Ecto neural progenitor cell (in vitro differentiated cells): Measurements from ENCODE around the gene PARP11.

Experiments used
- DNase-seq: peaks from one replicate; pipeline ENCODE4 v3.0.0-alpha.2; 2018; ENCODE audit warnings: low spot score

Gene PARP11

GRCh38 chr12:3821441-3821840, 51.8 kb downstream of the PARP11 start:
- DNase-seq, result no peak

GRCh38 chr12:3820122-3820521, 53.1 kb downstream of the PARP11 start:
- no peak for DNase-seq

- no peak for DNase-seq
Measured at GRCh38 chr12:3816266-3816665, 56.9 kb downstream of the PARP11 start.

- no peak for DNase-seq
Measured at GRCh38 chr12:3815094-3815766, 58.0 kb downstream of the PARP11 start.

GRCh38 chr12:3810540-3810939, 62.7 kb downstream of the PARP11 start:
- no peak for DNase-seq

- no peak for DNase-seq
Measured at GRCh38 chr12:3810016-3810370, 63.2 kb downstream of the PARP11 start.

GRCh38 chr12:3809357-3810015, 63.7 kb downstream of the PARP11 start:
- no peak for DNase-seq

GRCh38 chr12:3805077-3805476, 68.1 kb downstream of the PARP11 start:
- DNase-seq, result no peak

GRCh38 chr12:3803865-3804472, 69.2 kb downstream of the PARP11 start:
- peak; percentile 78 for DNase-seq

GRCh38 chr12:3802721-3803120, 70.5 kb downstream of the PARP11 start:
- DNase-seq, result no peak

GRCh38 chr12:3797531-3798048, 75.6 kb downstream of the PARP11 start:
- no peak for DNase-seq

GRCh38 chr12:3795492-3796133, 77.6 kb downstream of the PARP11 start:
- no peak for DNase-seq

- no peak for DNase-seq
Measured at GRCh38 chr12:3795066-3795465, 78.1 kb downstream of the PARP11 start.

GRCh38 chr12:3792623-3793288, 80.4 kb downstream of the PARP11 start:
- no peak for DNase-seq

- no peak for DNase-seq
Measured at GRCh38 chr12:3791256-3791874, 81.8 kb downstream of the PARP11 start.

- DNase-seq, result no peak
Measured at GRCh38 chr12:3790642-3791041, 82.6 kb downstream of the PARP11 start.

GRCh38 chr12:3789838-3790237, 83.4 kb downstream of the PARP11 start:
- no peak for DNase-seq

GRCh38 chr12:3777206-3777809, 95.9 kb downstream of the PARP11 start:
- no peak for DNase-seq

GRCh38 chr12:3775385-3776035, 97.7 kb downstream of the PARP11 start:
- no peak for DNase-seq

- no peak for DNase-seq
Measured at GRCh38 chr12:3772380-3772779, 100.8 kb downstream of the PARP11 start.

- no peak for DNase-seq
Measured at GRCh38 chr12:3771853-3772252, 101.3 kb downstream of the PARP11 start.
